GM18502 (cell line): ENCODE measurements around the gene ZNF341.

Source experiments
- ATAC-seq: cut with Tn5 transposase; IDR thresholded peaks from one replicate; pipeline ENCODE4 v1.9.1; 2021; ENCODE audit warnings: mild to moderate bottlenecking; ENCODE audit not compliant: unreplicated experiment, poor library complexity

The ZNF341 gene

DNA sequence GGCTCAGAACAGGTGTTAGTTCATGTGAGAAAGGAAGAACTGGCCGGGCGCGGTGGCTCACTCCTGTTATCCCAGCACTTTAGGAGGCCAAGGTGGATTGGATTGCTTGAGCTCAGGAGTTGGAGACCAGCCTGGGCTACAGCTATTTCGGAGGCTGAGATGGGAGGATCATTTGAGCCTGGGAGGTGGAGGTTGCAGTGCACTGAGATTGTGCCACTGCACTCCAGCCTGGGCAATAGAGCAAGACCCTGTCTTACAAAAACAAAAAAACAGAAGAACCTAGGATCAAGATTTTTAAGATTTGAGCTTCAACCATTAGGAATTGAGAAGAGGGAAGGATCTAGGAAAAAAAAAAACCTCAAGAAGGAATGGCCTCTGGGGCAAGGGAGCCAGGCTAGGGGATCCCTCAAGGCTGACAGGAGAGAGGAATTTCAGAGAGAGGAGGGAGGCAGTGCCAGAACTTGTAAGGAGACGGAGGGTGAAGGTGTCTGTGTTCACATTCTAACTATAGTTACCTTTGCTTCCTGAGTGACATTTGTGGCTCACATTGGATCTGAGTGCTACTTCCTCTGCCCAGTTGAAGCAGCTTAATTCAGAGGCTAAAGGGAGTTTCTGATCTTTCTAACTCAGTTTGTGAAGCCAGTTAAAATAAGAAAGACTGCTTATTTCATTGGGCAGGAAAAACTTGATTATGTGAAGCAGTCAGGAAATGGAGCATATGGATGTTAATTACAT is 105.5 kb downstream of the ZNF341 start:
- ATAC-seq, result no peak

- no peak for ATAC-seq
Observed at GRCh38 chr20:33838035-33838864, 106.5 kb downstream of the ZNF341 start.

- ATAC-seq, result no peak
Observed at GRCh38 chr20:33839591-33839990, 107.8 kb downstream of the ZNF341 start.

DNA sequence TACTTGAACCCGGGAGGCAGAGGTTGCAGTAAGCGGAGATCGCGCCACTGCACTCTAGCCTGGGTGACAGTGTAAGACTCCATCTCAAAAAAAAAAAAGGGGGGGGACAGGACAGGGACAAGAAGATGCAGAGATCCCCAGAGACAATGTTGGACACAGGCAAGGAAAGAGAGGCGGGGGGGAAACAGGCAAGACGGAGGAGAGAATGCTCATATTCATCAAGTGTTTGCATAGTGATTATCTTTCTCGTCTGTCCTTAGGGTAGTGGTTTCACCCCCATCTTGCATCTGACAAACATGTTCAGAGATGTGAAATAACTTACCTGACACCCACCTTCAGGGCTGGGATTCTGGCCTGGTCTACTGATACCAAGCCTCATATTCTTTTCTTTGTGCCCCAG is 108.4 kb downstream of the ZNF341 start:
- no peak for ATAC-seq

- no peak for ATAC-seq
Observed at GRCh38 chr20:33840759-33841435, 109.1 kb downstream of the ZNF341 start.

DNA sequence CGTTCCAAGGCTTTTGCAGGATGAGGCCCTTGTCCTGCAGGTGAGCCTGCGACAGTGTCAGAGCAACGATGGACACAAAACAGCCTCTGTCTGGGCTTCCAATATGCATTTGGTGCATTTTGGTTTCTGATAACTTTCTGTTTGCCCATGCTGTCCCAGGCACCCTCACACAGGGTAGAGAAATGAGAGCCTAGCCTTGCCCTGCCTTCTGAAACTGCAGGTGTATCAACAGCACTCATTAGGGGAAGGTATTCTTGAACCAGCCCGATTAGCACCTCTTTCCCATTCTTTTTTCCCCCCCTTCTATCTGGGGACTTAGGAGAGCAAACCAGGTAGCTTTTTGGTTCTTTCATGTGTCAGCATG is 109.6 kb downstream of the ZNF341 start:
- no peak for ATAC-seq
